Activated CD8-positive, alpha-beta memory T cell treated with anti-CD3 and anti-CD28 coated beads, Interleukin-2, amount 50 U/mL, for 1 hour (primary cell): ENCODE data around the gene LPCAT3.

Experiments used
- DNase-seq: peaks from one replicate; pipeline ENCODE4 v3.0.0-alpha.2; 2020; ENCODE audit errors: extremely low read depth

The LPCAT3 gene

GRCh38 chr12:6998715-6999451, 19.4 kb downstream of the LPCAT3 start:
- no peak for DNase-seq

- DNase-seq = no peak
Measured at GRCh38 chr12:6996040-6996441, 22.2 kb downstream of the LPCAT3 start.

DNA sequence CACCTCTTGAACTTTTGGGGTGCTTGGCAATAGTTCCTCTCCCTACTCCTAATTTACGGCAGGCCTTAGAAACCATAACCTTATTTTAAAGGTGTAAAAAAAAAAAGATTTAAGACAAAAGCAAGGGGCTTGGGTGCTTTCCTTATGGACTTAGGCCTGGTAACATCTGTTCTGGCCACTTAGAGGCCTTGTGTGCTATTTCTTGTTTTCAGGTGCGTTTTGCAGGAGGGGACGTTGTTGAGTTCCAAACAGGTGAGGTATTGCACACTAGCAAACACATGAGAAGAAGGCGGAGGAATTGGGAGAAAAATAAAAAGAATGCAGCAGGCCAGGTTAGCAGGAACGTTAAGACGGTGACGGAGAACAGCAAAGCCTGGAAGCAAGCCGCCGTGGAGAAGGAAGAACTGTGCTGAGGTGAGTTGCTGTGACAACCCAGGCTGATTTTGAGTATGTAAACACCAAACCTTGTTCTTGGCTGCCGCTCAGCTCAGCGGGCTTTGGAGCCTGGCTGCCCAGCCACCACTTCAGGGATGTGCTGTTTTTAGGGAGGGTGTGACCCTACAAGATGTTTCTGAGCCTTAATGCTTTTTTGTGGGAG, 30.2 kb downstream of the LPCAT3 start:
- DNase-seq = no peak

GRCh38 chr12:6982532-6982931, 35.7 kb downstream of the LPCAT3 start:
- no peak for DNase-seq

GRCh38 chr12:6981152-6982052, 36.9 kb downstream of the LPCAT3 start:
- DNase-seq = no peak

DNA sequence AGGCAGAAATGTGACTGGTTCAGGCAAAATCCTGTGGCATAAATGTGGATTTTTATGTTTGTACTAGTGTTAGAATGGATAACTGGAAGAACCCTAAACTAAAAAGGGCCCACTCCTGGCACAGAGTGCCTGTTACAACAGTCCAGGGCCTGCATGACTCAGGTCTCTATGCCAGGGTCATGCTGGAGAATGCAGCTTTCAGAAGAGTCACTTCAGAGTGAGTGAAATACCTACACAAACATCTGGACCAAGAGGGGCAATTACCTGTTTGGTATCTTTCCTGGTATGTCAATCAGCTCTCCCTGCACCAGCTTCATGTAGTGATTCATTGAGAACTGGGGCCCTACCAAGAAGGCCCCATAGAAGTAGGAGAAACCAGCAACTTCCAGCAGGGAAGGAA, 37.5 kb downstream of the LPCAT3 start:
- DNase-seq = no peak

DNA sequence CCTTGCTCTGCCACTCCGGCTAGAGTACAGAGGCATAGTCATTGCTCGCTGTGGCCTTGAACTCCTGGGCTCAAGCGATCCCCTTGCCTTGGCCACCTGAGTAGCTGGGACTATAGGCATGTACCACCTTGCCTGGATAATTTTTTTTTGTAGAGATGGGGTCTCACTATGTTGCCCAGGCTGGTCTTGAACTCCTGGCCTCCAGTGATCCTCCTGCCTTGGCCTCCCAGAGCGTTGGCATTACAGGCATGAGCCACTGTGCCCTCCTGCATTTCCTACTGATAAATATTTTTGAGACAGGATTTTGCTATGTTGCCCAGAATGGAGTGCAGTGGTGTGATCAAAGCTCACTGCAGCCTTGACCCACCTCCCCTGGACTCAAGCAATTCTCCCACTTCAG, 38.2 kb downstream of the LPCAT3 start:
- DNase-seq = no peak

- no peak for DNase-seq
Measured at GRCh38 chr12:6979453-6979852, 38.8 kb downstream of the LPCAT3 start.

GRCh38 chr12:6979021-6979420, 39.3 kb downstream of the LPCAT3 start:
- DNase-seq = no peak

DNA sequence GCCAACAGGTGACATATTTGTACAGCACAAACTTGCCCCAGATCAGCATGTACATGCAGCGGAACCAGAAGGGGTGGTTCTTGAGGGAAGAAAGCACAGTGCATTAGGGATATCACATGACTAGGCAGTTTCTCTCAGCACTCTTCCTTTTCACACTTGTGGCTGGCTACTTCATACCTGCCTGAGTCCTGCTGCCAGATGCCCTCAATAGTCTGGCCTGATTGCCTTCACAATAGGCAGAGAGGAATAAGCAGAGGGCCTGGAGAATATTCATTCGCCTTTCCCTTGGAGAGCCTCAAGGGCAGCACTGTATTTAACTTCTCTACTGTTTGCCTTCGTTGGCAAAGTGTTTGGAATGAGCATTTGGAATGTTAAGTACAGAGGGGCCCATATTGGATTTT, 39.7 kb downstream of the LPCAT3 start:
- no peak for DNase-seq

GRCh38 chr12:6978188-6978587, 40.1 kb downstream of the LPCAT3 start:
- DNase-seq = no peak

DNA sequence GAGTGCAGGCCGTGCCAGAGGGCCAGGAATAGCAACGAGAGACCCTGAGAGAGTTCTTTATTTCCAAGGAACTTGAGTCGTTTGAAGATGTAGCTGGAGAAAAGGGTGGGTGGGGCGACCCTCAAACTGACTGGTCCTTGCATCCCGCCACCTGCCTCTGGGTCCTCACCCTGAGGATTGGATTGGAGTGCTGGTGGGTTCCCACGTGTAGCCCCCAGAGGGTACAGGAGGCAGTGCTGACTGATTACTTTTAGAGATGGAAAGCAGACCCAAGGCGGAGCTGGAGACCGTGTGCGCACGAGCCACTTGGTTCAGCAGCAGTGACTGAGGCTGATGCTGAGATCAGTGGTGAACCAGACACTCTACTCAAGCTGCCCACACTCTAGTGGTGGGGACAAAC, 40.6 kb downstream of the LPCAT3 start:
- no peak for DNase-seq

- DNase-seq = no peak
Measured at GRCh38 chr12:6975297-6976032, 42.8 kb downstream of the LPCAT3 start.

- DNase-seq = no peak
Measured at GRCh38 chr12:6974180-6974579, 44.1 kb downstream of the LPCAT3 start.

DNA sequence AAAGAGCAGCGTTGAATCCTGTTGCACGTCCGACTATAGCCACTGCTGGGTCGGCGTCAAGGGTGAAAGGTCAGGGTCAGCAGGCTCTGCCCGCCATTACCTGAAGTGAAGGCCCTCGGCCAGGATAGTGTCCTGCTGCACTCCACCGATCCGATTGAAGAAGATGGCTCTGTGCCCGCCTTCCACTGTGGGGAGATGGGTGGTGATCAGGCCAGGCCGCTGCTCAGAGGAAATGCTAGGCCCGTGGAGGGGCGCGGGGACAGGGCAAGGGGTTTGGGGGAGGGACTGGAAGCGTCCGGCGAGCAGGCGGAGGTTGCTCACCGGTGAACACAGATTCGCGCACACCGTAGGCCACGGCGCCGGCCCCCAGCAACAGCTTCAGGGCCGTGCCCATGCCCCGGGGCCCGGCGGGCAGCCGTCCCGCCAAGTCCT, 48.2 kb downstream of the LPCAT3 start:
- DNase-seq = no peak

GRCh38 chr12:6968426-6968825, 49.9 kb downstream of the LPCAT3 start:
- DNase-seq = no peak

DNA sequence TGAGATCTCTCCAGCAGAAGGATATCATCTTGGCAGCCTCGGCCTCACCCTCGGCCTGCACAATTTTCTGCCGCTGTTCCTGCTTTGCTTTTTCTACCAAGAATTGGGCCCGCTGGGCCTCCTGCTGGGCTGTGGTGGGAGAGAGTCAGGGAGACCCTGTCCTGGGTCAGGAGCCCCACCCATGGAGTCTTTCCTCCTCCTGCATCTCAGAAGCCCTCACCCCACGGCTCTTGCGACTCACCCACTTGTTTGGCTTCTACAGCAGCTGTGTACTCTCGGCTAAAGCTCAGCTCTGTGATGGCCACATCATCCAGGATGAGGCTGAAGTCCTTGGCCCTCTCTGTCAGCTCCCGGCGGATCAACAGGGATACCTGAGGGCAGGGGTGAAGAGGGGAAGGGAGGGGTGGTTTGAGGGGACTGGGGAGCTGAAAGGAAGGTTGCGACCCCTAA, 50.6 kb downstream of the LPCAT3 start:
- no peak for DNase-seq

DNA sequence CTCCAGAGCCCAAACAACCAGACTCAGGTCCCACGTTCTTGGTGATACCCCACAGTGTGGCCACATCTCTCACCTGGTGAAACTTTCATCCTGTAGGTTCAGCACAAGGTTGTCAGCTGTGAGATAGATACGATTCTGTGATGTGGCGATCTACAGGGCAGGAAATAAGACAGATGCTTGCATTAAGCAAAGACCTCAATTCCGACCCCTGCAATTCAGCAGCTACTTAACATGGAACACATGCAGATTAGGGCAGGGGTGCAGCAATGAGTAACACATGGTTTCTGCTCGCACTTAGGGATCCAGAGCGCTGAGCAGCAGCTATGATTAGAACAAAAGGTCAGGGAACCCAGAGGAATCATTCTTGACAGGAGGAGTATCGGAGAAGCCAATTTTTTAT, 51.9 kb downstream of the LPCAT3 start:
- no peak for DNase-seq

DNA sequence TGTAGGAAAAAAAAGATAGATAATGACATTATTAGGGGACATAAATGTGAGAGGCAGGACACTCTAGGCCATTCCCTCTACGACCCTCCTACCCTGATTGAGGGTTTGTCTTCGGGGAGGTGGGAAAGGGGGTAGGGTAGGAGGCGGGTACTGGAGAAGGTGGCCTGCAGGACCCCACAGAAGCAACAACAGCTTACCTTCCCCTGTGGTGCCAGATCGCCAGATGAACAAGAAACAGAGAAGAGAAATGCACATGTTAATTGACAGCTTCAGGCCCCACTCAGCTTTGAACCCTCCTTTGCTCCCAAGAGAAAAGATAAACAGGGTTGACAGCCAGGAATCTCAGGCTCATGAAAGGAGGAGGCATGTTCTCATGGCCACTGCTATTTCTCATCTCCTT, 52.6 kb downstream of the LPCAT3 start:
- no peak for DNase-seq

DNA sequence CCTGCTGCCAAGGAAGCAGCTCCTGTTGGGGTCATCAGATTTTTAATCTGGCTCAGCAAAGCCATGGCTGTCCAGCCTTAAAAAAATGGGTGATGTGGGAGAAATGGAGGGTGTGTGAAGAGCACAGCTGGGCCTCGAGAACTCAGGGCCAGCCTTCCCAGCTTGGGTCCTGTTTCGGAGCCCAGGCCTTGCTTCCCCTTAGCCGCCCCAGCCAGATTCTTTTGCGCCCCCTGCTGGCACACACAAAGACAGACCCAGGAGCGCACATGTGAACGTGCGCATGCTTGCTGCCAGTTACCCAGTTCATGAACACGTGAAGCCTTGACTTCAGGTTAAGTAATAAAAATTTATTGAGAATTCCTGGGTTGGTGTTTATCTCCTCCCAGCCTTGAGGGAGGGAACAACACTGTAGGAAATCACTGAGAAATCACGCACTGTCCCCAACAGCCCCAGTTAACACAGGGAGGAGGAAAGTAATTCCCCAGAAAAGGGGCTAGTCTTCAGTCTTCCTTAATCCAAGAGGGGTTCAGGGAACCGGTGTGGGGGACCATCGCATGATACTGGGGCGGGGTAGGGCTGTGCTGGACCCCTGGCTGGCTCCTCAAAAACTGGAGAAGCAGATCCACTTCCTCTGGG, 53.1 kb downstream of the LPCAT3 start:
- peak; percentile 77 for DNase-seq

DNA sequence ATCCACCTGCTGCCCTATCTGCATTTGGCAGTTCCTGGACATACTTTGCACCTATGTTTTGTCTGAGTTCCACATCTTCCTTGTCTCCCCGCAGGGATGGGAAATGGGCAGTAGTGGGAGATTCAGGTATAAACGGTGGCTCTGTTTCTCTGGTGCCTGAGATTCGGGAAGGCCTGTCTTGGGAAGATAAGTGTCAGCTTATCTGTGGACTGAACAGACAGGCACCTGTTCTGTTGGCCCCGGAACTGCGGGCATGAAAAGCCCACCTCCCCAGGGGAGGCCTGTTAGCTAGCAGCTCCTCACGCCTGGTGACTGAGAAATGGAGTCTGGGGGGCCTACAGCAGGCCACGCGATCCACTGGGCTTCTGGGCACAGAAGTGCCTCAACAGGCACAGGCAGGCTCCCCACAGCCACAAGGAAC, 53.7 kb downstream of the LPCAT3 start:
- DNase-seq = no peak
